Kidney (tissue), 14 donors: ENCODE measurements around the gene ASMTL. TPM values are rescaled to one million over a fixed set of nuclear protein-coding genes. Genes with fewer than 3 reads are reported as not detected.

ENCODE experiments used
- DNase-seq, 5 donors: peaks; one replicate each; pipeline ENCODE4 v3.0.0-alpha.2; 2013 to 2020
- FAIRE-seq: peaks from 2 replicates; lab custom pipeline; 2012; peaks lifted over from hg19 to GRCh38; lab: Jason Lieb, UNC
- H3K27ac ChIP-seq, 2 donors: one replicate each; pipeline ENCODE4 v1.7.0; 2013; ENCODE audit warnings: low read depth in 2 of 2, low read length in 2 of 2, inconsistent platforms in 1 of 2
- H3K27me3 ChIP-seq: one replicate; pipeline ENCODE4 v1.7.1; 2013; ENCODE audit warnings: low read length, inconsistent platforms; ENCODE audit not compliant: control insufficient read depth, insufficient read depth
- H3K36me3 ChIP-seq, 3 donors: one replicate each; pipeline versions ENCODE4 v1.7.0 to v1.7.1; 2013; ENCODE audit warnings: low read length in 3 of 3, control low read depth in 1 of 3, inconsistent platforms in 1 of 3; ENCODE audit not compliant: insufficient read depth in 3 of 3, control insufficient read depth in 2 of 3
- H3K4me1 ChIP-seq, 3 donors: one replicate each; pipeline versions ENCODE4 v1.7.0 to v1.7.1; 2013; ENCODE audit warnings: low read length in 3 of 3, inconsistent platforms in 1 of 3, low read depth in 1 of 3; ENCODE audit not compliant: control insufficient read depth in 2 of 3, insufficient read depth in 2 of 3
- H3K4me3 ChIP-seq, 3 donors: one replicate each; pipeline versions ENCODE4 v1.7.0 to v1.8.1; 2013; ENCODE audit warnings: low read length in 3 of 3, control low read depth in 1 of 3, inconsistent platforms in 1 of 3
- H3K9ac ChIP-seq, 3 donors: one replicate each; pipeline versions ENCODE4 v1.7.0 to v1.7.1; 2013; ENCODE audit warnings: low read length in 3 of 3, control low read depth in 1 of 3, inconsistent platforms in 1 of 3
- H3K9me3 ChIP-seq, 3 donors: one replicate each; pipeline versions ENCODE4 v1.7.0 to v1.7.1; 2013; ENCODE audit warnings: low read length in 3 of 3, control low read depth in 1 of 3, inconsistent platforms in 1 of 3; ENCODE audit not compliant: control insufficient read depth in 2 of 3, insufficient read depth in 1 of 3
- intact Hi-C: fragments of 100-400 bp; cut with DNase I; formaldehyde crosslinking; loops from one replicate; pipeline ENCODE4 v1.11.1; 2022
- polyA plus RNA-seq: library from polyadenylated mRNA; stranded (reverse); fragments of 350-450 nt; fragmentation: Illumina TruSeq; extraction: RNeasy Lipid Tissue Mini Kit (QIAGEN cat#74804); gene quantifications from one replicate; pipeline ENCODE4 v1.2.3, GENCODE V29; 2014; ENCODE audit warnings: low read depth, low replicate concordance; ENCODE audit not compliant: insufficient read depth
- total RNA-seq: library from RNA; stranded (reverse); fragmentation: NEBNext Ultra II Directional; extraction: Animal tissue kit (Norgen Biotek cat#: 25700); gene quantifications from one replicate; pipeline ENCODE4 v1.2.1, GENCODE V29; 2021
- TF ChIP-seq, protein P1 (sequence below): IDR thresholded peaks from 3 replicates; pipeline ENCODE4 v1.5.1; 2012; ENCODE audit warnings: mild to moderate bottlenecking, moderate library complexity, borderline replicate concordance; ENCODE audit not compliant: insufficient read depth; ENCODE audit errors: extremely low read depth
- donor health status: control.
- donor health status: control.
- donor health status: control.
- donor health status: control.
- donor health status: control.
- donor health status: DM: yes; HTN: yes; CAD: no.
- donor health status: Normal renal cell carcinoma (clear cell type).

The ASMTL gene
- total and polyA plus RNA-seq, 2 donors from 2014 or later = 29.9 to 33.3 TPM

DNA sequence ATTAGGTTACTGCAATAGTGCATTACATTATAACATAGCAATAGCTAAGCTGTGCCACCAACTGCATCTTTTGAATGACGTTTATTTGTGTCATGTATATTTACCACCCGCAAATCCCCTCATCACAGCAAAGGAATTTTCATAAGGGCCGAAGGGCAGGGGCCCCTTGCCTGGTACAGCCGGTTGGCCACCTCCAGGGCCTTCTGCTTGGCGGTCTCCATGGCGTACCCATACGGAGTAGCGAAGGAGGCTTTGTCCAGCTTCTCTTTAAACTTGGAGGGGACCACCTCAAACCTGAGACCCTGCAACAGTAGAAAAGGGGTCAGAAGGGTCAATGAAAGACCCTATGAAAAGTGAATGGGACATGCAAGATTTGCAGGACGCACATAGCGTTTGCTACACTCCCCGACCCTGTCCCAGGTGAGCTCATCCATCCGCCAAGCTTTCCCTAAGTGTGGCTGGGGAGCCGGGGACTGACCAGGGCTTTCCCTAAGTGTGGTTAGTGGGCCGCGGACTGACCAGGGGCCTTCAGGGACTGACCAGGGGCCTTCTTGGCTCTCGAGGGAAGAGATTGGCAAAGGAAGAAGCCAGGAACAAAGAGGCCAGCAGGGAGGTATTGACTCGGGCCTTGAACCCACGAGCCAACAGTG, 10.6 kb downstream of the ASMTL start:
- Histone ChIP-seq H3K27me3 (no peaks in the 10 kb centered on the region), H3K9ac (no peak overlapping the region), H3K36me3 (no peaks in the 10 kb centered on the region), H3K4me3 (no peak overlapping the region), H3K27ac (no peak overlapping the region), H3K9me3 (peaks cover 0 to 4% (median 0%) of the 10 kb centered on the region in 3 donors), H3K4me1 (no peaks in the 10 kb centered on the region)
- DNase-seq = peak in 1 of 5 donors; percentile 48
- TF ChIP-seq, protein P1, sequence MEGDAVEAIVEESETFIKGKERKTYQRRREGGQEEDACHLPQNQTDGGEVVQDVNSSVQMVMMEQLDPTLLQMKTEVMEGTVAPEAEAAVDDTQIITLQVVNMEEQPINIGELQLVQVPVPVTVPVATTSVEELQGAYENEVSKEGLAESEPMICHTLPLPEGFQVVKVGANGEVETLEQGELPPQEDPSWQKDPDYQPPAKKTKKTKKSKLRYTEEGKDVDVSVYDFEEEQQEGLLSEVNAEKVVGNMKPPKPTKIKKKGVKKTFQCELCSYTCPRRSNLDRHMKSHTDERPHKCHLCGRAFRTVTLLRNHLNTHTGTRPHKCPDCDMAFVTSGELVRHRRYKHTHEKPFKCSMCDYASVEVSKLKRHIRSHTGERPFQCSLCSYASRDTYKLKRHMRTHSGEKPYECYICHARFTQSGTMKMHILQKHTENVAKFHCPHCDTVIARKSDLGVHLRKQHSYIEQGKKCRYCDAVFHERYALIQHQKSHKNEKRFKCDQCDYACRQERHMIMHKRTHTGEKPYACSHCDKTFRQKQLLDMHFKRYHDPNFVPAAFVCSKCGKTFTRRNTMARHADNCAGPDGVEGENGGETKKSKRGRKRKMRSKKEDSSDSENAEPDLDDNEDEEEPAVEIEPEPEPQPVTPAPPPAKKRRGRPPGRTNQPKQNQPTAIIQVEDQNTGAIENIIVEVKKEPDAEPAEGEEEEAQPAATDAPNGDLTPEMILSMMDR = no peak
- FAIRE-seq = no peak
- intact Hi-C loops = loop anchor here (10.0 kb wide), 1 partner anchor 47 kb away; the partner anchor contains the start of gene SLC25A6

DNA sequence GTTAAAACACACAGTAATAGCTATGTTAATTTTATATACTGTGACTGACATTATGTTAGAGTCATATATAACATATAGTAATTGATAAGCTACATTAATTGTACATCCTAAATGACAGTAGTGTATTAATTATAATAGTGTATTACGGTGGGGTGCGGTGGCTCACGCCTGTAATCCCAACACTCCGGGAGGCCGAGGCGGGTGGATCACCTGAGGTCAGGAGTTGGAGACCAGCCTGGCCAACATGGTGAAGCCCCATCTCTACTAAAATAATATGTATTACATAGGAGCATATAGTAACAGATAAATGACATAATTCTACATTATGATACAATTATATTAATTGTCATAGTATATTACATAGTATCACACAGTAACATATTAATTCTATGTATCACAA, 12.2 kb downstream of the ASMTL start:
- peaks cover 4 to 10% (median 9%) of the 10 kb centered on the region in 3 donors for H3K36me3 ChIP-seq
- H3K4me3 ChIP-seq = no peak overlapping the region
- no peaks in the 10 kb centered on the region for H3K27me3 ChIP-seq
- H3K4me1 ChIP-seq = no peaks in the 10 kb centered on the region
- H3K9ac ChIP-seq = no peak overlapping the region
- no peak overlapping the region for H3K27ac ChIP-seq
- TF ChIP-seq, protein P1 = no peak
- intact Hi-C loops = loop anchor here (10.0 kb wide), 1 partner anchor 46 kb away; the partner anchor contains the start of gene SLC25A6
- peak in 2 of 5 donors; percentile 12 to 17 for DNase-seq
- FAIRE-seq = no peak
- peaks cover 0 to 4% (median 0%) of the 10 kb centered on the region in 3 donors for H3K9me3 ChIP-seq

DNA sequence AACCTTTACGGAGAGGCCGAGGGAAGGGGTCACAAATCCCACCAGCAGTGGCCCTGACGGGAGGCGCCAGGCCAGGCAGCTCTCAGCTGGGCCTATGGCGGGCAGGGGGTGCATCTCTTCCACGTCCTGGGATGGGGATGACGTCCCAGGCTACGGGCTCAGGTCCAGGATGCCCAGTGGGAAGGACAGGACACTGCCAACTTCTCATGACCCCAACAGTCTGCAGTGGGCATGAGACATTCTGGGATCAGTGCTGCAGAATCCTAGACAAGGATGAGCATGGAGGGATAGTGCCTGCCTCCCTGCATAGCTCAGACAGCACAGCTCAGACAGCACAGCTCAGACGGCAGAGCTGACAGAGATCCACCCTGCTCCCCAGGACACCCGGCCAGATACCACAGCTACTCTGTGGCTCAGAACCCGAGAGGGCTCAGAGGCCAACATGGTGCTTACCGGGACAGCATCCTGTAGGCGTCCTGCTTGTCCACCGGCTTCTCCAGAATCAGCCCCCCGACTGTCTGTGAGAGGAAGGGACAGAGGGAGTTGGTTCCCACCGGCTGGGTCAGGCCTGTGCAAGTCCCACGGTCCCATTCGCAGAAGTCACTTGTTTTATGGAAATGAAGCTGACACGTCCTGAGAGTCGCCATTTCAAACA, 17.3 kb downstream of the ASMTL start:
- Histone ChIP-seq H3K4me1 (no peaks in the 10 kb centered on the region), H3K27ac (no peak overlapping the region), H3K9me3 (no peaks in the 10 kb centered on the region), H3K9ac (no peak overlapping the region), H3K4me3 (no peak overlapping the region), H3K36me3 (peaks cover 4 to 16% (median 12%) of the 10 kb centered on the region in 3 donors), H3K27me3 (no peaks in the 10 kb centered on the region)
- no peak for FAIRE-seq
- DNase-seq = peak in 2 of 5 donors; percentile 32 to 71
- intact Hi-C loops = no loop called here
- TF ChIP-seq, protein P1 = no peak
